Right lung (tissue), 5 donors: ENCODE measurements around the gene USP35. TPM values are rescaled to one million over a fixed set of nuclear protein-coding genes. Genes with fewer than 3 reads are reported as not detected.

ENCODE experiments used
- polyA plus RNA-seq, 5 donors: library from polyadenylated mRNA; unstranded; fragments of 120-200 nt; gene quantifications; one replicate each; pipeline versions ENCODE4 v1.2.1 to v1.2.3, GENCODE V29; 2013; ENCODE audit warnings: inconsistent platforms in 1 of 5, low replicate concordance in 1 of 5; ENCODE audit not compliant: insufficient read length in 5 of 5, insufficient read depth in 1 of 5

USP35 gene
- polyA plus RNA-seq, 5 donors = 4.8 to 8.1 (median 7.2) TPM

Other genes starting within 250 kb of the USP35 start
- 10 to 100 TPM; 43.2 to 60.1 (median 55.2) TPM for gene INTS4, start 194.3 kb upstream of the USP35 start, polyA plus RNA-seq
- gene KCTD14, start 165.6 kb upstream of the USP35 start, polyA plus RNA-seq = 10 to 100 TPM in 1 of 5 donors, 1 to 10 TPM in 4; 7.1 to 11.1 (median 8.2) TPM
- gene THRSP, start 125.1 kb upstream of the USP35 start, polyA plus RNA-seq = under 1 TPM; 0.31 to 0.54 (median 0.36) TPM
- 100 to 1,000 TPM in 4 of 5 donors, 10 to 100 TPM in 1; 96.3 to 184 (median 149) TPM for gene NDUFC2, start 109.1 kb upstream of the USP35 start, polyA plus RNA-seq
- 10 to 100 TPM; 47.1 to 60.8 (median 57.1) TPM for gene ALG8, start 49.3 kb upstream of the USP35 start, polyA plus RNA-seq
- gene KCTD21, start 293 bp upstream of the USP35 start, polyA plus RNA-seq = 10 to 100 TPM in 2 of 5 donors, 1 to 10 TPM in 3; 8.9 to 10.1 (median 9.7) TPM
- 10 to 100 TPM; 16.1 to 20.4 (median 17.7) TPM for gene GAB2, start 228.9 kb downstream of the USP35 start, polyA plus RNA-seq